Activated CD4-positive, alpha-beta T cell treated with anti-CD3 and anti-CD28 coated beads for 36 hours (primary cell): ENCODE data around the gene MYH9. TPM values are rescaled to one million over a fixed set of nuclear protein-coding genes. Genes with fewer than 3 reads are reported as not detected.
"Not testable (repeated sequence)": the region's sequence is repeated elsewhere in the genome, so short reads cannot be mapped to it uniquely, and the experiment has no call there.

Experiments
- ATAC-seq: fragments of 200-7000 bp; cut with Tn5 transposase; one replicate; pipeline ENCODE4 v1.10.0; 2021; ENCODE audit warnings: mild to moderate bottlenecking, moderate library complexity
- CTCF ChIA-PET: fragments of 350-600 bp; sonication (Branson Sonifier 250); formaldehyde crosslinking; loops from one replicate; lab custom pipeline; 2021; ENCODE audit warnings: antibody characterized with exemption; lab: Charles Lee
- POLR2A ChIA-PET: fragments of 350-600 bp; sonication (Branson Sonifier 250); formaldehyde crosslinking; loops from one replicate; lab custom pipeline; 2021; ENCODE audit warnings: antibody characterized with exemption, inconsistent platforms; lab: Charles Lee
- DNase-seq: peaks from one replicate; pipeline ENCODE4 v3.0.0-alpha.2; 2020
- H3K27ac Mint-ChIP-seq: one replicate; pipeline ENCODE4 v1.8.0; 2021; ENCODE audit warnings: mixed read lengths
- H3K27me3 Mint-ChIP-seq: one replicate; pipeline ENCODE4 v1.8.0; 2021; ENCODE audit warnings: mixed read lengths
- H3K36me3 Mint-ChIP-seq: one replicate; pipeline ENCODE4 v1.8.0; 2021; ENCODE audit warnings: low read depth, mixed read lengths
- H3K4me1 Mint-ChIP-seq: one replicate; pipeline ENCODE4 v1.8.0; 2021; ENCODE audit warnings: mixed read lengths
- H3K4me3 Mint-ChIP-seq: one replicate; pipeline ENCODE4 v1.8.0; 2021; ENCODE audit warnings: mild to moderate bottlenecking, moderate library complexity, mixed read lengths
- H3K9me3 Mint-ChIP-seq: one replicate; pipeline ENCODE4 v1.8.0; 2021; ENCODE audit warnings: low read depth, mixed read lengths
- intact Hi-C, 2 experiments: fragments of 100-400 bp; cut with DNase I in 1 of 2; cut with micrococcal nuclease in 1 of 2; formaldehyde crosslinking; loops; one replicate each; pipeline versions ENCODE4 v1.14.2 to v1.15.1; 2022 to 2024; cut with DNase I, micrococcal nuclease
- total RNA-seq, 2 experiments: library from RNA; stranded (reverse); gene quantifications; one replicate each; pipeline ENCODE4 v1.2.3, GENCODE V29; 2021

The MYH9 gene
- total RNA-seq, 2 experiments from 2014 or later, result 720 to 773 TPM

- Mint-ChIP-seq H3K36me3 (peaks cover 56% of the 10 kb centered on the region), H3K27me3 (no peaks in the 10 kb centered on the region), H3K9me3 (no peaks in the 10 kb centered on the region), H3K27ac (no peak overlapping the region), H3K4me1 (peaks cover 11% of the 10 kb centered on the region), H3K4me3 (no peak overlapping the region)
- ChIA-PET CTCF (interaction anchor here (0.7 to 4.4 kb wide), 3 partner anchors 12 to 23 kb away, joined by 3 to 44 read pairs (median 14); no protein-coding TSS in a partner anchor), POLR2A (interaction anchor here (0.6 kb wide), 1 partner anchor 9 kb away, joined by 3 read pairs; no protein-coding TSS in a partner anchor)
- intact Hi-C loops, result no loop called here
- ATAC-seq, result no peak
- no peak for DNase-seq
Measured at GRCh38 chr22:36284171-36284571, 103.6 kb downstream of the MYH9 start.

- POLR2A ChIA-PET, result no interaction called here
- Mint-ChIP-seq H3K4me1 (peaks cover 17% of the 10 kb centered on the region), H3K27ac (no peak overlapping the region), H3K36me3 (peaks cover 45% of the 10 kb centered on the region), H3K4me3 (no peak overlapping the region), H3K27me3 (no peaks in the 10 kb centered on the region), H3K9me3 (no peaks in the 10 kb centered on the region)
- intact Hi-C loops, result no loop called here
- CTCF ChIA-PET, result interaction anchor here (1.3 to 3.2 kb wide), 2 partner anchors 19 to 204 kb away, joined by 3 to 14 read pairs; no protein-coding TSS in a partner anchor
- DNase-seq (no peak), ATAC-seq (no peak)
Measured at GRCh38 chr22:36282328-36282831, 105.4 kb downstream of the MYH9 start.

DNA sequence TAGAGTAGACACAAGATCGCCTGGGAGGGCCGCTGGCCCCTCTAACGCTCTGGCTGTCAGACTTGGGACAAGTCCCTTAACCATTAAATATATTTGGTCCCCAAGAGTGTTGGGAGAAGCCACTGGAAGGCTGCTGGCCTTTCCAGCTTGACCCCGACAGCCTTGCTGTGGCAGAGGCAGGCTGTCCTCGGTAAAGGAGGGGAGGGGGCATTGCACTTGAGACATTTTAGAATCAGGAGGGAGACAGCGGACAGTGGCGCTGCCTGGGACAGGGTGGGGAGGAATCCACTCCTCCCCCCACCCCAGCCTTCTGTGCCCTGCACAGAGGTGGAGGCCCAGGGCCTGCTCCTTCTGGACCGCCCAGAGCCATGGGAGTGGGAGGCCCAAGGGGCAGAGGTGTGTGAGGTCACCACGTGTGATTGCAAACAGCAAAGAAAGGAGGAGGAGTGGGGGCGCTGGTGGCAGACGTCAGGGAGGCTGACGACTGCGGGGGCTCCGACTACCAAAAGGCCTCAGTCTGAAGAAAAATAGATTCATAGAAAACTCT is 105.9 kb downstream of the MYH9 start:
- Mint-ChIP-seq H3K27me3 (no peaks in the 10 kb centered on the region), H3K9me3 (no peaks in the 10 kb centered on the region), H3K27ac (no peak overlapping the region), H3K4me3 (no peak overlapping the region), H3K36me3 (peaks cover 42% of the 10 kb centered on the region), H3K4me1 (peaks cover 18% of the 10 kb centered on the region)
- intact Hi-C loops, result no loop called here
- CTCF ChIA-PET, result interaction anchor here (0.7 to 1.1 kb wide), 3 partner anchors 20 to 189 kb away, joined by 3 to 4 read pairs (median 3); no protein-coding TSS in a partner anchor
- DNase-seq, result peak; percentile 5
- ATAC-seq, result no peak
- POLR2A ChIA-PET, result interaction anchor here (0.6 kb wide), 1 partner anchor 103 kb away, joined by 5 read pairs; no protein-coding TSS in a partner anchor

- H3K36me3 Mint-ChIP-seq, result peaks cover 32% of the 10 kb centered on the region
- no peaks in the 10 kb centered on the region for H3K27me3 Mint-ChIP-seq
- peaks cover 22% of the 10 kb centered on the region for H3K4me1 Mint-ChIP-seq
- CTCF ChIA-PET, result interaction anchor here (0.5 kb wide), 1 partner anchor 367 kb away, joined by 3 read pairs; no protein-coding TSS in a partner anchor
- peak overlapping the region; percentile 13 for H3K27ac Mint-ChIP-seq
- POLR2A ChIA-PET, result no interaction called here
- no peak overlapping the region for H3K4me3 Mint-ChIP-seq
- intact Hi-C loops, result no loop called here
- no peaks in the 10 kb centered on the region for H3K9me3 Mint-ChIP-seq
- ATAC-seq (no peak), DNase-seq (peak; percentile 11)
Measured at GRCh38 chr22:36280379-36280778, 107.4 kb downstream of the MYH9 start.

GRCh38 chr22:36279219-36279666 is 108.5 kb downstream of the MYH9 start:
- no peak for ATAC-seq
- DNase-seq, result no peak
- H3K27ac Mint-ChIP-seq, result no peak overlapping the region
- CTCF ChIA-PET, result interaction anchor here (0.9 to 2.2 kb wide), 9 partner anchors 9 to 207 kb away, joined by 3 to 12 read pairs (median 4); no protein-coding TSS in a partner anchor
- no peaks in the 10 kb centered on the region for H3K27me3 Mint-ChIP-seq
- H3K4me1 Mint-ChIP-seq, result peaks cover 30% of the 10 kb centered on the region
- POLR2A ChIA-PET, result interaction anchor here (0.6 kb wide), 1 partner anchor 99 kb away, joined by 3 read pairs; no protein-coding TSS in a partner anchor
- no peaks in the 10 kb centered on the region for H3K9me3 Mint-ChIP-seq
- peaks cover 23% of the 10 kb centered on the region for H3K36me3 Mint-ChIP-seq
- no peak overlapping the region for H3K4me3 Mint-ChIP-seq
- intact Hi-C loops, result loop anchor here in 1 of 2 experiments (5.0 kb wide), 2 partner anchors 42 to 82 kb away; partner anchors contain the start of gene APOL2

DNA sequence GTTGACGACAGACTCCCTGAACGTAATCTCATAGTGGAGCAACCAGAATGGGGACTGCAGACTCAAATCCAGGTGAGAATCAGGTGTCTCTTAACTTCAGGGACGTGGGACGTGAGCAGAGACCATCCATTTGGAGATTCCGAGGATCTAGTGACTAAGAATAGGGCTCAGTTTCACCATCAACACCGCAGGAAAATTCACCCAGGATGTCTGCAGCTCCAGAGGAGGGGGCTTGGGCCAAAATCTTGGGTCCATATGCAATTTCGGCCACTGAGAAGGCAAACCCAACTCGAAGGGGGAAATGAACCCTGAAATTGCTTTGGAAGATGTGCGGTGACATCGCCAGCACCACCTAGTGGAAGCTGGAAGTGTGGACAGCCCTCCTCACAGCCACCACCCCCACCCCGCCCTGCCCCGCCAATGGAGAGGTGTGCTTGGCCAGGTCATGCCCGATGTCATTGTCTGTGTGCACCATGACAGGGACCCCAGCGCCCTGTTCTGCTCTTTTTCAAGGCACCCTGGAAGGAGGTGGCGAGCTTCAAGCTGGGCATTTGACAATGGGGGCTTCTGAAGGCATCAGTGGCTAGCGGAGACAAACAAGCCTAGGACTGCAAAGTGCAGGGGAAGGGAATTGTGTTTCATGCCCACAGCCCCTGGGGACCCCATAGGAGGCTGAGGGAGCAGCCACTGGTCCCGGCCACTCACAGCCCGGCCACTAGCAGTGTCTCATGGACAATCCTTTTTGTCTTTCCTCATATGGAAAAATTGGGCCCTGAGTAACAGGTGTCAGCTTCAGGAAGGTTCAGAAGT is 110.1 kb downstream of the MYH9 start:
- no peak overlapping the region for H3K4me3 Mint-ChIP-seq
- H3K9me3 Mint-ChIP-seq, result no peaks in the 10 kb centered on the region
- POLR2A ChIA-PET, result interaction anchor here (0.8 kb wide), 1 partner anchor 245 kb away, joined by 3 read pairs; no protein-coding TSS in a partner anchor
- peak overlapping the region; percentile 49 for H3K27ac Mint-ChIP-seq
- ATAC-seq (peak; percentile 82), DNase-seq (peak; percentile 88)
- CTCF ChIA-PET, result interaction anchor here (0.6 to 2.2 kb wide), 32 partner anchors 8 to 251 kb away, joined by 3 to 29 read pairs (median 4); partner anchors contain the start of genes APOL1 and APOL2
- no peaks in the 10 kb centered on the region for H3K27me3 Mint-ChIP-seq
- H3K36me3 Mint-ChIP-seq, result peaks cover 15% of the 10 kb centered on the region
- intact Hi-C loops, result loop anchor here (1.0 to 5.0 kb wide), 4 partner anchors 39 to 82 kb away; partner anchors contain the start of gene APOL2 (in 2 of the 2)
- peaks cover 34% of the 10 kb centered on the region for H3K4me1 Mint-ChIP-seq

DNA sequence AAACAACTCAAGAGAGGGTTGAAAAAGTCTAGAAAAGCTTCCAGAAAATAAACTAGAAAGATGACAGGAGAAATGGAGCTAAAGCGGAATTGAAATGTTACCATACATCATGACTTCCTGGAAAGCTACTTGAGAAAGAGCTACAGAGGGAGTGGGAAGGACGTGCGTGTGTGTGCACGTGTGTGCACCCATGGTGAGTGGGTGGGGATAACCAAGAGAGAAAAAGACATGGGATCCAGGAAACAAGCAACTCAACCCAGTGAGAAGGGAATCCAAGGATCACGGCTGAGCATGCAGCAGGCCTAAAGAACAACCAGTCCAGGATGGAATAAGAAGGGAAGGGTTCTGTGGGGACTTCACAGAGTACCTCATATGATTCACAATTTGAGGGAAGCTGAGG is 113.2 kb downstream of the MYH9 start:
- ChIA-PET POLR2A (no interaction called here), CTCF (interaction anchor here (0.8 to 1.8 kb wide), 4 partner anchors 11 to 708 kb away, joined by 3 to 11 read pairs (median 4); no protein-coding TSS in a partner anchor)
- no peaks in the 10 kb centered on the region for H3K9me3 Mint-ChIP-seq
- H3K27ac Mint-ChIP-seq, result peak overlapping the region; percentile 55
- H3K36me3 Mint-ChIP-seq, result peaks cover 2% of the 10 kb centered on the region
- peaks cover 34% of the 10 kb centered on the region for H3K4me1 Mint-ChIP-seq
- no peak for ATAC-seq
- H3K27me3 Mint-ChIP-seq, result no peaks in the 10 kb centered on the region
- no peak overlapping the region for H3K4me3 Mint-ChIP-seq
- intact Hi-C loops, result no loop called here
- DNase-seq, result peak; percentile 5

DNA sequence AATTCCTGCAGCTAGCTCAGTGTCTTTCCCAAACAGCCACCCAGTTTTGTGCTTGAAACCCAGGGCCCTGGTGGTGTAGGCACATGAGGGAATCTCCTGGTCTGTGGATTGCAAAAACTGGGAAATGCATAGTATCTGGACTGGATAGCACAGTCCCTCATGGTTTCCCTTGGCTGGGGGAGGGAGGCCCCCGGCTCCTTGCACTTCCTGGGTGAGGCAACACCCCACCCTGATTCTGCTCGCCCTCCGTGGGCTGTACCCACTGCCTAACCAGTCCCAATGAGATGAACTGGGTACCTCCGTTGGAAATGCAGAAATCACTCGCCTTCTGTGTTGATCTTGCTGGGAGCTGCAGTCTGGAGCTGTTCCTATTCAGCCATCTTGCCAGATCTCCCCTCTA is 115.8 kb downstream of the MYH9 start:
- intact Hi-C loops, H3K36me3 Mint-ChIP-seq, DNase-seq, H3K4me3 Mint-ChIP-seq, H3K9me3 Mint-ChIP-seq, ATAC-seq, POLR2A ChIA-PET, H3K27me3 Mint-ChIP-seq, H3K27ac Mint-ChIP-seq: not testable (repeated sequence)
- CTCF ChIA-PET, result interaction anchor here (0.6 to 1.1 kb wide), 3 partner anchors 8 to 256 kb away, joined by 3 to 6 read pairs (median 3); partner anchors contain the start of gene APOL1
- H3K4me1 Mint-ChIP-seq, result peaks cover 17% of the 10 kb centered on the region

- DNase-seq, H3K4me3 Mint-ChIP-seq, POLR2A ChIA-PET, ATAC-seq, intact Hi-C loops, H3K9me3 Mint-ChIP-seq, H3K27ac Mint-ChIP-seq, H3K36me3 Mint-ChIP-seq, H3K27me3 Mint-ChIP-seq: not testable (repeated sequence)
- peaks cover 12% of the 10 kb centered on the region for H3K4me1 Mint-ChIP-seq
- CTCF ChIA-PET, result interaction anchor here (0.8 kb wide), 1 partner anchor 257 kb away, joined by 3 read pairs; no protein-coding TSS in a partner anchor
Measured at GRCh38 chr22:36271231-36271630, 116.5 kb downstream of the MYH9 start.

DNA sequence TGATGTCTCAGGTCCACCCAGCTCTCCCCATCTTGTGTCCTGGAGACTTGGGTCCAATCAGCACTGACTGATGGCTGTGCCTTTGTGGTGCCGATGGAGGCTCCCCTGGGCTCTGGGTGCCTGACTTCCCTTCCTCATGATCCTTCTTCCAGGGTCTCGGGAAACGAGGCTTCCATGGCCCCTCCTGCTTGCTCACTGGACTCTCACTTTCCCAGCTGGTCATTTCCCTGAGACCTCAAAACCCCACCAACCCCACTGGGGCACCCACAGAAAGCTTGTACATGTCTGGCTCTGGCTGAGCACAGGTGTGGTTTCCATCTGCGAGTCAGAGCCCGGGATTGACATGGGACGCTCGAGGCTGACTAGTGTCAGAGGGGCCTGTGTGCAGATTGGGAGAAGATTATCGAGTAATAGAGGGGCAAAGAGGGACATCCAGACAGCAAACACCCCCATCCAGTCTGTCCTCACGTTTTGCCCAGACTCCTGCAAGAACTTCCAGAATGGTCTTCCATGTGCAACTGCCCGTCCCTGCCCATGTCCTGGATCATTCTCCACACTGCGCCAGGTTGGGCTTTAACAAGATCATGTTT is 119.8 kb downstream of the MYH9 start:
- intact Hi-C loops, result no loop called here
- DNase-seq (no peak), ATAC-seq (no peak)
- Mint-ChIP-seq H3K36me3 (peaks cover 33% of the 10 kb centered on the region), H3K9me3 (no peaks in the 10 kb centered on the region), H3K4me1 (no peaks in the 10 kb centered on the region), H3K27ac (no peak overlapping the region), H3K4me3 (no peak overlapping the region), H3K27me3 (no peaks in the 10 kb centered on the region)
- POLR2A ChIA-PET, result interaction anchor here (0.6 kb wide), 1 partner anchor 9 kb away, joined by 3 read pairs; no protein-coding TSS in a partner anchor
- CTCF ChIA-PET, result interaction anchor here (0.6 to 1.6 kb wide), 2 partner anchors 29 to 194 kb away, joined by 3 to 5 read pairs; partner anchors contain the start of gene APOL2
